Measurements from ENCODE around the gene TRPM2.

Gene TRPM2

DNA sequence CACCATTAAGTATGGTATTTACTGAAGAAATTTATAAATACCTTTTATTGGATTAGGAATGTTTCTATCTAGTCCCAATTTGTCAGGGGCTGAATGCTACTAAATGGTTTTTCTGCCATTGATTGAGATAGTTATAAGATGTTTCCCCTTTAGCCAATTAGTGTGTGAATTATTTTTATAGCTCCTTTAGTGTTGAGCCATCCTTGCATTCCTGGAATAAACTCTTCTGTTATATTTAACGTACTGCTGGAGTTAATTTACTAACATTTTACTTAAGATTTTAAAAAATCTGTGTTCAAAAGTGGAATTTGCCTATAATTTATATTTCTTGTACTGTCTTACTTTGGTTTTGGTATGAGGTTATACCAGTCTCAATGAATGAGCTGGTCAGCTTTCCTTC is 76.5 kb downstream of the TRPM2 start:
- DNase-seq (ENCODE audit: low read depth in 2 of 2): no peak

DNA sequence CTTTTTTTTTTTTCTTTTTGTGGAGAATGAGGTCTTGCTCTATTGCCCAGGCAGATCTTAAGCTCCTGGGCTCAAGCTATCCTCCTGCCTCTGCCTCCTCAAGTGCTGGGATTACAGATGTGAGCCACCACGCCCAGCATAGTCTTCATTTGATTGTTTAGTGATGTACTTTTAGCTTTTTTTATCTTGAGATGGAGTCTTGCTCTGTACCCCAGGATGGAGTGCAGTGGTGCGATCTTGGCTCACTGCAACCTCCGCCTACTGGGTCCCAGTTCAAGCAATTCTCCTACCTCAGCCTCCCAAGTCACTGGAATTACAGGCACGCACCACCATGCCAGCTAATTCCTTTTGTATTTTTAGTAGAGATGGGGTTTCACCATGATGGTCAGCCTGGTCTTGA is 77.9 kb downstream of the TRPM2 start:
- no peak for DNase-seq (ENCODE audit: low read depth in 2 of 2)

DNA sequence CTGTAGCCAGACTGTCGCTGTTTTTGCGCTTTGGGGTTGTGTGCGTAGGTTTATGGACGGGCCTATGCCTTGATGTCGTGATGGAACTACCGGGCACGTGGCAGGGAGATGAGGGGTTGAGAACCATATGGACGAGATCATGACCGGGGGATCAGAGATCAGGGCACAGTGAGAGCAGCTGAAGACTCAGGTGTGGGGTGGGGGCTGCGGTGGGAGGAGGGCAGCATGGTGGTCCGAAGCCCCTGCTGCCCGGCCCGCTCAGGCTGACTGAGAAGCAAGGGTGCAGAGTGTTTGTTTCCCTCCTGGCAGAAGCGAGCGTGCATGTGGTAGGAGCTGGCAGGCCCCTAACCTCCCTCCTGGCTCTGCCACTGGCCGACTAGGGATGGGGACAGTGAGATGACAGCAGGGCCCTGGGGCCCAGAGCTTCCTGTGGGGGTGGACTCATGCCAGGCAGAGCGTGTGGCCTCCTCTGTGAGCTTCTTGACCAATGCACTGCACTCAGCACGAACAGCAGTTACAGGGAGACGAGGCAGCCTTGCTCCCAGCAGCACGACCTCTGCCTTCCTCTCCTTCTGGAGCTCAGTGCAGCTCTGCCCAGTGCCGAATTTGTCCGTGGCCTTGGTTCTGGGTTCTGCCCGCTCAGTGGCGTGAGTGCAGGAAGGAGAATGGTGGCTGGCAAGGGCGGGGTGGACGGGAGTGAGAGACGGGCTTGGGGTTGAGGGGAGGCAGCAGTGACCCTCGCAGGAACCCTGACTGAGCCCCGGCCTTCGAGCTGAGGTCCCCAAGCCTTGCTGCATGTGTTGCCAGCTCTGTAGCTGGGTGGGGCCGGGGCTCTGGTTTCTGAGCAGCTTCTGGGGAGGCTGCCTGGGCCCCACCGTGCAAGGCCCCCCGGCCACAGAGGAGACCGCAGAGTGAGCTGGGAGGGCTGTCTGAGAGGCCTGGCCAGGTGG is 79.7 kb downstream of the TRPM2 start:
- DNase-seq (ENCODE audit: low read depth in 2 of 2): no peak

DNA sequence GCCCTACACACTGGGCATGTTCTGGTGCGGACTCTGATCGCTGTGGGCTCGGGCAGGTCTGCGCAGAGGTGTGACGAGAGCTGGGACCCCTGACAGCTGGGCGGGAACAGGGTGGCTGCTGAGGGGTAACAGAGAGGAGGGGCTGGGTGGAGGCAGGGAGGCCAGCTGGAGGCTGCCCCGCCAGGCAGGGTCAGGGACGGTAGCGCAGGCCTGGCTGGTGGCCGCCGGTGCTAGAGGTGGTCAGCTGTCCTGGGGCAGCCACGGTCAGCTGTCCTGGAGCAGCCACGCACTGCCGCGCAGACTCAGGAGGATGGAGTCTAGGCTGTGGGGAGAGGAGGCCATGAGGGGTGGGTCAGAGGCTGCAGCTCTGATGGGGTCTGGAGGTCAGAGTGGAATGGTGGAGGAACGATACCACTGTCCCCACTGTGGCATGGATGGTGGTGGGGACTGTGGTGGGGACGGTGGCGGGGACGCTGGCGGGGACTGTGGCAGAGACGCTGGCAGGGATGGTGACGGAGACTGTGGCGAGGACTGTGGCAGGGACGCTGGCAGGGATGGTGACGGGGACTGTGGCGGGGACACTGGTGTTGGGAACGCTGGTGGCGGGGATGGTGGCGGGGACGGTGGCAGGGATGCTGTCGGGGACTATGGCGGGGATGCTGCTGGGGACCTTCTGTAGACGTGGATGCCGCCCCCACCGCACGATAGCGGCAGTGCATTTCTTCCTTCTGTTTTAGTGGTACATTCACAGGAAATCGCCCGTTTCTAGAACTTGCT is 80.6 kb downstream of the TRPM2 start:
- no peak for DNase-seq (ENCODE audit: low read depth in 2 of 2)

DNA sequence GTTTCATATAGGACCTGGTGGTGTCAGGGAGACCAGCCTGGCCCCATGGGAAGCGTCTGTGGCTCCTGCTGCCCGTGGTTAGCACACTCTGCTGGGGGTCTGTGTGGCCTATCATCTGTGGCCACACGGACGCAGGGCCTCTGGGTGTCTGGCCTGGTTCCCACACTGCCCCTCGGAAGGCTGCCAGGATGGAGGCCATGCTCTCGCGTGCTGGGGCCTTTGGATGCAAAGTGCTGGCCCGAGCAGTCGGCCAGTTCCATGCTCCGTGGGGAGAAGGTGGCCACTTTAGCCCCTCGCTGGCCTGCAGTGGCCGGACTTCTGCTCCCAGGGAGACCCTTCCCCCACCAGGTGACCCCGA is 81.1 kb downstream of the TRPM2 start:
- no peak for DNase-seq (ENCODE audit: low read depth in 2 of 2)

DNA sequence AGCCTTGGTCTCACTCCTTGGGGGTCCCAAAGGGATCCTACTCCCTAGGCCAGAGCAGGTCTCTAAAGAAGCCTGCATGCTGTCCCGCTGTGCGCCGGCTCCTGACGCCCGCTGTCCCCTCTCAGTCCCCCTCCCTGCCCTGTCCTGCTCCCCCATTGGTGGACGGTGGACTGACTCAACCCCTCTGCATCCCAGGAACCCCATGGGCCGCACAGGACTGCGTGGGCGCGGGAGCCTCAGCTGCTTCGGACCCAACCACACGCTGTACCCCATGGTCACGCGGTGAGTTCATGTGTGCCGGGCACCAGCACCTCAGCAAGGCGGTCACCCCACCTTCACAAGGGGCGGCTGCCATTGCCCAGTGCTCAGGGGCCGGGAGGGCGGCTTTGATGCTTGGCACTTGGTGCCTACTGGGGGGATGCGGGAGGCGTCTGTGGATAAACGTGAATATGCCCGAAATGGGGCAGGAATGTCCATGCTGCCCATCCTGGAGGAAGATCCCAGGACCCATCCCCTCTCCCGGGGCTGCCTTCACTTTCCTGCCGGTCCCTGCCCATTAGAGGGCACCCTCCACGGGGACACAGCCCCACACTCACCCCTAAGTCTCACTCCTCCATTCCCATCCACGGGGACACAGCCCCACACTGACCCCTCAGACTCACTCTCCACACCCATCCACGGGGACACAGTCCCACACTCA is 81.7 kb downstream of the TRPM2 start:
- DNase-seq (ENCODE audit: low read depth in 2 of 2): no peak

DNA sequence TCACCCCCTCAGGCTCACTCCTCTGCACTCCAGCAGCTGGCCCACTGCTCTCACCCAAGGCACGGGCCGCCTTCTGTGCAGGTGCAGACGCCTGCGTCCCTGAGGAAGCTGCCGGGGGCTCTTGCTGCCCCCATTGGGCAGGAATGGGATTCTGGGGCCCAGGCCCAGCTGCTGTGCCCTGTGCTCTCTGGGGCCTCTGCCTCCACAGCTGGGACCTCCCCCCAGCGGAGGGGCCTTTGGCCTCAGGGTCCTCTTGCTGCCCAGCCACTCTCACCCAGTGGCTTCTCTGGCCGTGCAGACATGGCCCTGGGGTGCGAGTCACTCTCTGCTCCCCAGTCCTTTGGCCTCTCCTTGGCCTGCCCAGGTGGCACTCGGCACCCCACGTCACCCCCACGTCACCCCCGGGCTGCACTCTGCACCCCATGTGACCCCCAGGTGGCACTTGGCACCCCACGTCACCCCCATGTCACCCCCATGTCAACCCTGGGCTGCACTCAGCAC is 82.7 kb downstream of the TRPM2 start:
- DNase-seq (ENCODE audit: low read depth in 2 of 2): no peak

DNA sequence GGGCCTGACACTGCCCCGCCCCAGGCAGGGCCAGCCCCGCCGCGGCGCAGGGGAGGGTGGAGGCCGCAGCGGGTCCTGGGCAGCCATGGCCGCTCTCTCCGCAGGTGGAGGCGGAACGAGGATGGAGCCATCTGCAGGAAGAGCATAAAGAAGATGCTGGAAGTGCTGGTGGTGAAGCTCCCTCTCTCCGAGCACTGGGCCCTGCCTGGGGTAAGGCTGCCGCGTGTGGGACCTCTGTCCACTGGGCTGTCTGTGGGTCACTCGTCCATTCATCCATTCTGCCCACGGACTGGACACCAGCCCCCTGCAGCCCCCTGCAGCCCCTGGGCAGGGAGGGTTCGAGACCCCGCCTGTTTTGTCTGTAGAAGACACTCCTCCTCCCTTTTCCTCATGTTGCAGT is 83.5 kb downstream of the TRPM2 start:
- no peak for DNase-seq (ENCODE audit: low read depth in 2 of 2)

DNA sequence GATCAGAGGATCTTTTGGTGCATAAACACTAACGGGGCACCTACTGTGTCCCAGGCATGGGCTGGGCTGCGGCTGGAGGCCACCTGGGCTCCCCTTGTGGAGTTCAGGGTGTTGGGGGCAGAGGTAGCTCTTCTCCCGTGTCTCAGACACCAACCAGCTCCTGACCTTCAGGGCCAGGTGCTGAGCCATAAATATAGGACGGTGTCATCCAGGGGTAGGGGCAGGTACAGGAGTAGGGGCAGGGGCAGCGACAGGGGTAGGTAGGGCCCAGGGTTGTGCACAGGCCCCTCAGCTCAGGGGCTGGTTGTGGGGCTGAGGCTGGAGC is 83.9 kb downstream of the TRPM2 start:
- no peak for DNase-seq (ENCODE audit: low read depth in 2 of 2)

DNA sequence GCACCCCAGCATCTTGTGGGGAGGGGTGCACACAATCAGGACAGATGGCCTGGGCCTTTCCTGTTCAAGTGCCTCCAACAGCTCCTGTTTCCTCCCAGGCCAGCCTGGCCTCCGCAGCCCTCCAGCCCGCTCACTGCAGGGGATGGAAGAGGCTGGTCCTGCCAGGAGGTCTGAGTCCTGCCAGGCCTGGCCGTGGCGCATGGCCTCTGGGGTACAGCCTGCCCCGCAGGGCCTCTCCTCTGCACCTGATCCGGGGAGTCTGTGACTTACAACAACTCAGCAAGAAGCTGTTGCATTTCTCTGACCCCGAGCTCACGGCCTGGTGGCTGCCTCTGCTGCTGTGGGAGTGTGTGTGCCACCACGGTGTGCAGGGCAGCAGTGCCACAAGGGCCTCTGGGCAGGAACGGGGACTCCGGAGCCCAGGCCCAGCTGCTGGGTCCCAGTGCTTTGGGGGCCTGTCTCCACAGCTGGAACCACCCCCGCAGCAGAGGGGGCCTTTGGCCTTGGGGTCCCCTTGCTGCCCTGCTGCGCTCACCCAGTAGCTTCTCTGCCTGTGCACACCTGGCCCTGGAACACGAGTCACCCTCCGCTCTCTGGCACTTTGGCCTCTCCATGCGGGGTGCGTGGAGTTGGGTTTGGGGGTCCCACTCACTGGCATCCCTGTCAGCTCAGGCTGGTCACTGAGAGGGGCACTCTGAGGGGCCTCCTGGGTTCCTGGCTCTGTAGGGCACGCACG is 84.4 kb downstream of the TRPM2 start:
- no peak for DNase-seq (ENCODE audit: low read depth in 2 of 2)

DNA sequence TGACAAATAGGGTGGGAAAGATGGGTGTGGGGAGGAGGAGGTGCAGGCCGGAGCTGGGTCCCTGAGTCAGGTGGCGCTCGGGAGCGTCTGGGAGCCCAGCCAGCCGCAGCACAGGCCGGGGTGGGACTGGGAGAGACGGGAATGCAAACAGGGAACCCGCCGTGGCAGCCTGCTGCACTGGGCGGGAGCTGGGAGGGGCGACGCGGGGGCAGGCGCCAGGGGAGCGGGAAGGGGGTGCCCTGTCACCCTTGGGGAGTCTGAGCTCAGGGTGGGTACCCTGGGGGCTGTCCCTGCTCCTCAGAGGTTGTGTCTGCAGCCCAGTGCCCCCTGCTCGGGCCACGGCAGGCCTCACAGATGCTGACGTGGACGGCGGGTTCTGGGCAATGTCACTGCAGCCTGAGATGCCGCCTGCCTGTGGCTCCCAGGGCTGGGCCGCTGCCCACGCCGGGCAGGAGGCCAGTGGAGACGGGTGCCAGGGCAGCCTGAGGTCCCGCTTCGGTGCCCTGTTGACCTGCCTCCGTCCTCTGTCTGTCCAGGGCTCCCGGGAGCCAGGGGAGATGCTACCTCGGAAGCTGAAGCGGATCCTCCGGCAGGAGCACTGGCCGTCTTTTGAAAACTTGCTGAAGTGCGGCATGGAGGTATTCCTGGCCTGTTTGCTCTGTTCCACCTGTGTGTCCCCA is 85.2 kb downstream of the TRPM2 start:
- no peak for DNase-seq (ENCODE audit: low read depth in 2 of 2)

DNA sequence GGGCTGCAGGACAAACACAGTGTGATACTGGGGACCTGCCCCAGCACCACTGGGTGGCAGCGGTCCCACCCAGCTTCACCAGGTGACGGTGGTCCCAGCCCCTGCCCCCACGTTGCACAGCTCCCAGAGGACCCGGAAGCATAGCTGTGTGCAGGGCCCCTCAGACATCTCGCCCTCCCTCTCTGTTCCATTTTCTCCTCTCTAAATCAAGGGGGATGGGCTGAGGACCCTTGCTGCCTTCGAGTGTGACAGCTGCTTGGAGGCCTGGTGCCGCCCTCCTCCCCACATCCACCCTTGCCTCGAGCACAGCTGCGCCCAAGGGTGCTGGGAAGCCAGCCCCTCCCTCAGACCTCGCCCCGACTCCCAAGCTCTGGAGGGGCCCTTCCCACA is 85.8 kb downstream of the TRPM2 start:
- no peak for DNase-seq (ENCODE audit: low read depth in 2 of 2)

DNA sequence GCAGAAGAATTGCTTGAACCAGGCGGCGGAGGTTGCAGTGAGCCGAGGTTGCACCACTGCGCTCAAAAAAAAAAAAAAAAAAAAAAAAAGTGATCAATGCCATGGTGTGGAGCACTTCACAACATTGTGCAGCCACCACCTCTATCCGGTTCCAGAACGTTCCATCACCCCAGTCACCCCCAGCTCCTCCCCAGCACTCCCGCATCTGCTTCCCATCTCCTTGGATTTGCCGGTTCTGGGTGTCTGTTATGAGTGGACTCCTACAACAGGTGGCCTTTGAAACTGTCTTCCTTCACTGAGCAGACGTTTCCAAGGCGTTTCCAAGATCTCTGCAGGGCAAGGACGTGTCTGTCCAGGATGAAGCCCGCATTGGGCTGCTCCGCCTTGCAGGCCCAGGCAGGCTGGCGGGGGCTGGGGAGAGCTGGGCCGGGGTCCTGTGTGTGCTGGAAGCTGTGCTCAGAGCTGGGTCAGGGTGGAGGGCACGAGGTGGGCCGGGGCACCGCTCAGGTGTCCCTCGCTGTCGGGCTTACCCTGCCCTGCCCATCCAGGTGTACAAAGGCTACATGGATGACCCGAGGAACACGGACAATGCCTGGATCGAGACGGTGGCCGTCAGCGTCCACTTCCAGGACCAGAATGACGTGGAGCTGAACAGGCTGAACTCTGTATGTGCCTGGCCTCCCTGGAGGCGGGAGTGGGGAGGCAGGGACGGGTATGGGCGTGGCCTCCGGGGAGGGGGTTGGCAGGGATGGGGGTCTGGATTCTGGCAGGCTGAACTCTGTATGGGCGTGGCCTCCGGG is 87.0 kb downstream of the TRPM2 start:
- DNase-seq (ENCODE audit: low read depth in 2 of 2): no peak

DNA sequence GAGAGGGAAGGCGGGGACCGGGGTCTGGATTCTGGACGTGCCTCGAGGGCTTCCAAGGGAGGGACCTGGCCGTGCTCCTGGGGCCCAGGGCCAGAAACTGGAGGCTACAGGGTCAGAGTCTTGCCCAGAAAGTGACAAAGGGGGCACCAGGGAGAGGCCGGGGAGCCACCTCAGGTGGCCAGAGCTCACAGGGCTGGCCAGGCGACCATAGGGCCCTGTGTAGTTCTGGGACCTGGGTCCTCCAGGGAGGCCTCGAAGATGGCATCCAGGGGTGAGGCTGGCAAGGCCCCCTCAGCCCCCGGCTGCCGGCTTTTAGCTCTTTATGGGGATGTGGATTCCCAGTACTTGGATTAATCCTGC is 87.6 kb downstream of the TRPM2 start:
- DNase-seq (ENCODE audit: low read depth in 2 of 2): no peak

DNA sequence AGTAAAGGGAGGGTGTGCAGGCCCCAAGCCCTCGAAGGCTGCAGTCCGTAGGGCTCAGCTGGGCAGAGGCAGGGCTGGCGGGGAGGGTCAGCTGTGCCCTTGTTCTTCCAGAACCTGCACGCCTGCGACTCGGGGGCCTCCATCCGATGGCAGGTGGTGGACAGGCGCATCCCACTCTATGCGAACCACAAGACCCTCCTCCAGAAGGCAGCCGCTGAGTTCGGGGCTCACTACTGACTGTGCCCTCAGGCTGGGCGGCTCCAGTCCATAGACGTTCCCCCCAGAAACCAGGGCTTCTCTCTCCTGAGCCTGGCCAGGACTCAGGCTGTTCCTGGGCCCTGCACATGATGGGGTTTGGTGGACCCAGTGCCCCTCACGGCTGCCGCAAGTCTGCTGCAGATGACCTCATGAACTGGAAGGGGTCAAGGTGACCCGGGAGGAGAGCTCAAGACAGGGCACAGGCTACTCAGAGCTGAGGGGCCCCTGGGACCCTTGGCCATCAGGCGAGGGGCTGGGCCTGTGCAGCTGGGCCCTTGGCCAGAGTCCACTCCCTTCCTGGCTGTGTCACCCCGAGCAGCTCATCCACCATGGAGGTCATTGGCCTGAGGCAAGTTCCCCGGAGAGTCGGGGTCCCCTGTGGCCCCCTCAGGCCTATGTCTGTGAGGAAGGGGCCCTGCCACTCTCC is 88.3 kb downstream of the TRPM2 start:
- no peak for DNase-seq (ENCODE audit: low read depth in 2 of 2)

DNA sequence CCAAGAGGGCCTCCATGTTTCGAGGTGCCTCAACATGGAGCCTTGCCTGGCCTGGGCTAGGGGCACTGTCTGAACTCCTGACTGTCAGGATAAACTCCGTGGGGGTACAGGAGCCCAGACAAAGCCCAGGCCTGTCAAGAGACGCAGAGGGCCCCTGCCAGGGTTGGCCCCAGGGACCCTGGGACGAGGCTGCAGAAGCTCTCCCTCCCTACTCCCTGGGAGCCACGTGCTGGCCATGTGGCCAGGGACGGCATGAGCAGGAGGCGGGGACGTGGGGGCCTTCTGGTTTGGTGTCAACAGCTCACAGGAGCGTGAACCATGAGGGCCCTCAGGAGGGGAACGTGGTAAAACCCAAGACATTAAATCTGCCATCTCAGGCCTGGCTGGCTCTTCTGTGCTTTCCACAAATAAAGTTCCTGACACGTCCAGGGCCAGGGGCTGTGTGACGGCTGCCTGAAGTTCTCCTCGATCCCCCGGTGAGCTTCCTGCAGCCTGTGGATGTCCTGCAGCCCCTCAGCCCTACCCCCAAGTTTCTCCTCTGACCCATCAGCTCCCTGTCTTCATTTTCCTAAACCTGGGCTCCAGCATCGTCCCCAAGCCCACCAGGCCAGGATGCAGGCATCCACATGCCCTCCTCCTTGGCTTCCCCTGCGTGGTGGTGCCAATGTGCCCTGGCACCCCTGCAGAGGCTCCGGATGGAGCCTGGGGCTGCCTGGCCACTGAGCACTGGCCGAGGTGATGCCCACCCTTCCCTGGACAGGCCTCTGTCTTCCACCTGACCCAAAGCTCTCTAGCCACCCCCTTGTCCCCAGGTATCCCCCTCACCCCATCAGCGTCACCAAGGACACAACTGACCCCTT is 89.1 kb downstream of the TRPM2 start:
- DNase-seq (ENCODE audit: low read depth in 2 of 2): no peak

DNA sequence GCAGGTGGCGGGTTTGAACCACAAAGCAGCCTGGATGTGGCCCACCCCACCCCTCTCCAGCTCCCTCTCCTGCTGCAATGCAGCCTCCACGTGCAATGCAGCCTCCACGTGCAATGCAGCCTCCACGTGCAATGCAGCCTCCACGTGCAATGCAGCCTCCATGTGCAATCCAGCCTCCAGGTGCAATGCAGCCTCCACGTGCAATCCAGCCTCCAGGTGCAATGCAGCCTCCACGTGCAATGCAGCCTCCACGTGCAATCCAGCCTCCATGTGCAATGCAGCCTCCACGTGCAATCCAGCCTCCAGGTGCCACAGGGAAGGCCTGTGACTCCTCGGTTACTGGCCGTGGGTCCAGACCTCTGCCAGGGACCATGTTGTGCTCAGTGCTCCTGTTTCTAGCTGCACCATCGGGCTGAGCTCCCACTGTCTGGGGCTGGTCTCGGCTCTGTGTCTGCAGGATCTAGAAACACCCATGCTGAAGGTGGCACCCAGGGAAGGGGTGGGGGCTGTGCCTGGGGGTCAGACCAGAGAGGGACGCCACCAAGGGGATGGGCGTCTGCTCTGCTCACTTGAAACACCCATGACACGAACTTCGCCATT is 90.0 kb downstream of the TRPM2 start:
- DNase-seq (ENCODE audit: low read depth in 2 of 2): no peak

DNA sequence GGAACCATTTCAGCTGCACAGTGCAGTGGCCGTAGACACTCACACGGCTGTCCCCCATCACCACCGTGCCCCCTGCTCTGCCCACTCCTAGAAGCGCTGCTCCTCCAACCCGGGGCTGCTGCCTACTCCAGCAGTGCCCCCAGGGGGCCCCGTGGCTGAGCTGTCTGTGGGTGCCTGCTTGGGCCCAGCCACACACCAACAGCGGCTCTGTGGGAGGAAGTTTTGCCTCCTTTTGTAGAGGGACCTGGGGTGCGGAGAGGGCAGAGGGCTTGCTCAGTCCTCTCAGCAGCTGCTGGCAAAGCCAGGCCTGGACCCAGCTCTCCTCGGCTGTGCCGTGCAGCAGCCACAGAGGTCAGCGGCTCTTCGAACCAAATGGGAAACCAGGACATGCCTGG is 90.5 kb downstream of the TRPM2 start:
- no peak for DNase-seq (ENCODE audit: low read depth in 2 of 2)
